ENCODE data around the gene TCP1. TPM values are rescaled to one million over a fixed set of nuclear protein-coding genes. Genes with fewer than 3 reads are reported as not detected.
"Not testable (repeated sequence)": the region's sequence is repeated elsewhere in the genome, so short reads cannot be mapped to it uniquely, and the experiment has no call there.

Gene TCP1
- total RNA-seq, 1 donor from 2014 or later, result 227 TPM

GRCh38 chr6:159748127-159748526 lies 41.3 kb downstream of the TCP1 start:
- intact Hi-C loops (cut with micrococcal nuclease), result not testable (repeated sequence)

- intact Hi-C loops (cut with micrococcal nuclease), result loop anchor here (2.0 kb wide), 1 partner anchor 32 kb away; no protein-coding TSS in a partner anchor
Measured at GRCh38 chr6:159746759-159747158, 42.6 kb downstream of the TCP1 start.

- intact Hi-C loops (cut with micrococcal nuclease), result no loop called here
Measured at GRCh38 chr6:159745081-159745480, 44.3 kb downstream of the TCP1 start.

GRCh38 chr6:159742165-159742564 lies 47.2 kb downstream of the TCP1 start:
- intact Hi-C loops (cut with micrococcal nuclease), result no loop called here

GRCh38 chr6:159739341-159739740 lies 50.1 kb downstream of the TCP1 start:
- intact Hi-C loops (cut with micrococcal nuclease), result no loop called here

- intact Hi-C loops (cut with micrococcal nuclease), result loop anchor here (2.0 kb wide), 1 partner anchor 14 kb away; no protein-coding TSS in a partner anchor
Measured at GRCh38 chr6:159736908-159737307, 52.5 kb downstream of the TCP1 start.

- intact Hi-C loops (cut with micrococcal nuclease), result not testable (repeated sequence)
Measured at GRCh38 chr6:159733395-159733794, 56.0 kb downstream of the TCP1 start.

GRCh38 chr6:159732550-159732949 lies 56.9 kb downstream of the TCP1 start:
- intact Hi-C loops (cut with micrococcal nuclease), result not testable (repeated sequence)

- intact Hi-C loops (cut with micrococcal nuclease), result no loop called here
Measured at GRCh38 chr6:159730332-159730676, 59.1 kb downstream of the TCP1 start.

- intact Hi-C loops (cut with micrococcal nuclease), result loop anchor here (2.0 to 10.0 kb wide), 7 partner anchors 667 to 1263 kb away; partner anchors contain the start of genes MAP3K4, SYTL3 and TAGAP
Measured at GRCh38 chr6:159729598-159730331, 59.6 kb downstream of the TCP1 start.

- intact Hi-C loops (cut with micrococcal nuclease), result loop anchor here (2.0 to 10.0 kb wide), 7 partner anchors 666 to 1264 kb away; partner anchors contain the start of genes MAP3K4, SYTL3 and TAGAP
Measured at GRCh38 chr6:159728531-159728964, 60.9 kb downstream of the TCP1 start.

Other genes starting within 250 kb of the TCP1 start
- 63.1 and 63.9 TPM in 2 replicates for gene SOD2, start 96.4 kb downstream of the TCP1 start, total RNA-seq
- gene WTAP, start 62.1 kb downstream of the TCP1 start, total RNA-seq, result 119 and 126 TPM in 2 replicates
- 61.9 and 65.6 TPM in 2 replicates for gene ACAT2, start 27.6 kb downstream of the TCP1 start, total RNA-seq
- gene MRPL18, start 865 bp upstream of the TCP1 start, total RNA-seq, result 72.9 and 74.8 TPM in 2 replicates
- 0.59 and 0.74 TPM in 2 replicates for gene PNLDC1, start 10.7 kb upstream of the TCP1 start, total RNA-seq
- gene MAS1, start 101.4 kb upstream of the TCP1 start, total RNA-seq, result not detected in 2 replicates
- gene IGF2R, start 179.5 kb upstream of the TCP1 start, total RNA-seq, result 93.0 and 95.3 TPM in 2 replicates

Data from T-helper 1 cell treated with Interleukin-12 subunit alpha and Interleukin-12 subunit beta and Interleukin-4 antibody, amounts not matched to agents 30 ng/mL and 1 ng/mL, for 36 hours (primary cell).